DLD1 (cell line): ENCODE results near the gene APPL2.
"Not testable (repeated sequence)": the region's sequence is repeated elsewhere in the genome, so short reads cannot be mapped to it uniquely, and the experiment has no call there.

Source experiments
- in situ Hi-C: cut with HindIII; loops from 2 replicates; pipeline ENCODE4 v1.10.0; 2017; ENCODE audit warnings: low sequenced_read_pairs

Gene APPL2

GRCh38 chr12:105200385-105200784 lies 35.6 kb downstream of the APPL2 start:
- in situ Hi-C loops: no loop called here

DNA sequence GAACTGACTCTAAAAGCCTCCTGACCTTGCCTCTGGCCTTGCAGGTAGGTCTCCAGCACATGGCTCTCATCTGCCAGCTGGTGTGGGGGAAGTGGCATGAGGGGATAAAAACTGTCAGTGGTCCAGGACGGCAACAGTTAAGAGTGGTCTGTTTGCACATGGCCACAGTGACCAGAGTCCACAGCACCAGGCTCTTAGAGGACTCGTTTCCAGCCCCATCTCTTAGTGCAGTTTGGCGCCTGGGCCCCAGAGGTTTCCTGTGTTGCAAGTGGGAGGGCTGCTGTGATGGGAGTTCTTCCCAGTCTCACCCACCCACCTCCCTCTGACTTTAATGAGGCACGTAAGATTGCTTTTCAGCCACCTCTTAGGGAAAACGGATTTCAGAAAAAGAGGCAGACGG lies 37.0 kb downstream of the APPL2 start:
- in situ Hi-C loops: no loop called here

GRCh38 chr12:105196090-105196489 lies 39.9 kb downstream of the APPL2 start:
- in situ Hi-C loops: no loop called here

DNA sequence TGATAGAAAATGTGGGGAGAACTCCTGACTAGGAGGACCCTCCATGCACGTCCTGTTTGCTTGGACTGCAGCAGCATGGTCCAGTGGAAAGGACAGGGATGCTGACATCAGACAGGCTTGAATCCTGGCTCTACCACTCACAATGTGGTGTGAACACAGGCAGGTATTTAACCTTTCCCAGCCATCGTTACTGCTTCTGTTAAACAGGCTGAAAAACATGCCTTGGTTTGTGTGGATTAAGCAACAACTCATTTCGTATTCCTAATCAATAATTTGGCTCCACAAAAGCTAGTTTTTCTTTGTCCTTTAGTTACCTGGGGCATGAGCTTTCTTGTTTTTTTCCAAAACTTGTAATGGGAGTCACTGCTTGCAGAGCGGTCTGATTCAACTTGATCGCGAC lies 41.0 kb downstream of the APPL2 start:
- in situ Hi-C loops: no loop called here

GRCh38 chr12:105192624-105193225 lies 43.2 kb downstream of the APPL2 start:
- in situ Hi-C loops: no loop called here

- in situ Hi-C loops: no loop called here
Measured at GRCh38 chr12:105190530-105190929, 45.4 kb downstream of the APPL2 start.

DNA sequence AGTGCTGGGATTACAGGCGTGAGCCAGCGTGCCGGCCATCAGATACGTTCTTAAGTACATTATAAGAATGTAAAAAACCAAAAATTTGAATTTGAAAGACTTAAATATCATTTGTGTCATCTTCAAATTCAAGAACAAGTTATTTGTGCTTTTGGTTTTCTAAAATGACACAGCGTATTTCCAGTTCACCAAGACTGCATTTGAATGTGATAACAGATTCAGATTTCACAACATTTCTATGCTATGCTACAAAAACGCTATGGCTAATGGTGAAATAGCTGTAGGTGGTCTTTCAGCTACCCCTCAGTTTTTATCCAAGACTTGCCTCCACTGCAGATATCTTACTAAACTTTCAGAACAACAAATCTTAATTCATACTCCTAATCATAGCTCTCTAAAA lies 46.7 kb downstream of the APPL2 start:
- in situ Hi-C loops: no loop called here

GRCh38 chr12:105183976-105184375 lies 52.0 kb downstream of the APPL2 start:
- in situ Hi-C loops: not testable (repeated sequence)

DNA sequence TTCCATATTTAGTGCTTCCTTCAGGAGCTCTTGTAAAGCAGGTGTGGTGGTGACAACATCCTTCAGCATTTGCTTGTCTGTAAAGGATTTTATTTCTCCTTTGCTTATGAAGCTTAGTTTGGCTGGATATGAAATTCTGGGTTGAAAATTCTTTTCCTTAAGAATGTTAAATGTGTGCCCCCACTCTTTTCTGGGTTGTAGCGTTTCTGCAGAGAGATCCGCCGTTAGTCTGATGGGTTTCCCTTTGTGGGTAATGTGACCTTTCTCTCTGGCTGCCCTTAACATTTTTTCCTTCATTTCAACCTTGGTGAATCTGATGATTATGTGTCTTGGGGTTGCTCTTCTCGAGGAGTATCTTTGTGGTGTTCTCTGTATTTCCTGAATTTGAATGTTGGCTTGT lies 52.6 kb downstream of the APPL2 start:
- in situ Hi-C loops: not testable (repeated sequence)

GRCh38 chr12:105179114-105179513 lies 56.9 kb downstream of the APPL2 start:
- in situ Hi-C loops: not testable (repeated sequence)

DNA sequence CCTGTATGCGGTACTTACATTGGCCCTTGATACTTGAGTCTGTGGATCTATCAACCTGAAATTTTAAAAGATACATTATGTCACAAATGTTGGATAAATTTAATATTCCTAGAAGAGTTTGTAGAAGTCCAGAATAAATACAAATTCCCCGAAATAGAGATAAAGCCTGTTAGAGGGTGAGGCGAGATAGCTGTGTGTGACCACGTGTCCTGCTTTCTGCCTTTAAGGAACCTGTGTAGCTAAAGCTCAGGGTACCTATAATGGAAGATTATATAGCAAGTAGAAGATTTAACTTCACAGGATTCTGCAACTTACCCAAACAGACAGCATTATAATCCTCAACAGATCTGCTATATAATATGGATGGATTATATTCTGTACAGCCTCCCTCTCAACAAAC lies 58.8 kb downstream of the APPL2 start:
- in situ Hi-C loops: no loop called here

GRCh38 chr12:105175397-105175990 lies 60.5 kb downstream of the APPL2 start:
- in situ Hi-C loops: no loop called here

DNA sequence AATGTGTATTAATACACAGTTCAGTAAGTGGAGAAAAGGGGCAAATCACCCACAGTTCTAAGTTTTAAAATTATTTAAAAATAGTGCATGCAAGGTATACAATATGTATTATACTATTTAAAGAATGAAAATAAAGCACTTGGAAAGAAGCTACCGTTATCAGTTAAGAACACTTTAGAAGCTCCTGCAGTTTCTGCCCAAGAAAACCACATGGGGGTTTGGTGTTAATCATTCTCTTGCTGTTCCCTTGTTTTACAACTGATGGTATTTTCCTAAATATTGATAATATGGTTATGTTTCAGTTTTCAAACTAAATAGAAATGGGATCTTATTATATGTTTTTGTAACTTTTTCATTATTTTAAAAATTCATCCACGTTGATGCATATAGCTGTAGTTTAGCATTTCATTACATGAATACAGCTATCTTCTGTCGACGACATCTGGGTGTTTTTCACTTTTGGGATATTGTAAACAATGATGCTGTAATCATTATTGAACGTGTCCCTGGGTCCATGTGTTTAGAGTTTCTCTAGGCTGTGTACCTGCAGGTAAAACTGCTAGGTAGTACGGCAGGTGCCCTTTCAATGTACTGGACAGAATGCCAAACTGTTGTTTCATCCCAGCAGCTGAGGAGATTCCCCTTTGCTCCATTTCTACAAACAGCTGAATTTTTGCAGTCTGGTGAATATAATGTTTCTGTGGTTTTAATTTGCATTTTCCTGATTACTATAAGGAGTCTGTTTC lies 64.1 kb downstream of the APPL2 start:
- in situ Hi-C loops: no loop called here

DNA sequence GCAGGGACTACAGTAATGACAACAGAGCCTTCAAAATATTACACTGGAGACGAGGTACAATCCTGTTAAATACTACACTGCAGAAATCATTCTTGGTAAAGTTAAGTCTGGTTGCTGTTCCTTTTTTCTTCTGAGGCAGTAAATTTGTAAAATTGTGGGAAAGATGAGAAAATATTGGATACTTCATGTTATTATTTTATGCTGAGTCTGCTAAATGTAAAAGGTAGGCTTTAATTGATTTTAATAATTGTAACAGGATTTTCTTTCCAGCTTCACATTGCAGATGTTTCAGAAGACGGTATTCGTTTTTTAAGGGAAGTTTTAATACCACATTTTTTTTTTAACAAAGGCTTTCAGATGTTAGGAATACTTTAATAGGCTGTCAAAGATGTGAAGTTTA lies 65.8 kb downstream of the APPL2 start:
- in situ Hi-C loops: no loop called here

DNA sequence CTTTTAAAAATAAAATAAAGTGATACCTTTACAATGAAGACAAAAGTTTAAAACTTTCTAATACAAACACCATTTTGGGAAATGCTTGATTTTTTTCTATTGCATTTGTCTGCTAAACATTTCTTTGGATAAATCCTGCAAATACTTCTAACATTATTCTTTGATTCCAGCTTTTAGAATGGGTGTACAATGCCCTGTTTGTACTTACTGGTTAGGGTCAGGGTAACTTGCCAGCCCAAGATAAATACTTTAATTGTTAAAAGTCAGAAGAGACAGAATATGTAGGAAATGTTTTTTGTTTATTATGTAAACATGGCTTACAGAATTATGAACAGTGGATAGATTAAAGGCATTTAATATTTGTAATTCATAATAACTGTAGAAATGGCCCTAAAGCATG lies 68.0 kb downstream of the APPL2 start:
- in situ Hi-C loops: no loop called here

DNA sequence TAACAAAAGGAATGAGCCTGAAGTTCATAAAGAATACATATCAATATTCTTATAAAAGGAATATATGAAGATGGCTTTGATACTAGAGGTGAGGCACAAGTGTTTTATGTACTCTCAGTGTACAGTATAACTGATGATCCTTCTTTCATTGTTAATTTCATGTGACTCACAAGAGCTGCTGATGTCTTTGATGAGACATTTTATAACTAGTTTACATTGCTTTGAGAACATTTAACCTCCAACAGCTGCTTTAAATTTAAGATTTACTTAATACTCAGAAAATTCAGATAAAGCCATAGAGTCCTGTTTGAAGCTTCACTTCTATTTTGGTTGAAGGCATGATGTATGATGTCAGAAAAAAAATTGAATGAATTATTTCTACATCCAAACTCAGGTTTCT lies 68.6 kb downstream of the APPL2 start:
- in situ Hi-C loops: no loop called here

- in situ Hi-C loops: no loop called here
Measured at GRCh38 chr12:105166736-105167135, 69.2 kb downstream of the APPL2 start.

DNA sequence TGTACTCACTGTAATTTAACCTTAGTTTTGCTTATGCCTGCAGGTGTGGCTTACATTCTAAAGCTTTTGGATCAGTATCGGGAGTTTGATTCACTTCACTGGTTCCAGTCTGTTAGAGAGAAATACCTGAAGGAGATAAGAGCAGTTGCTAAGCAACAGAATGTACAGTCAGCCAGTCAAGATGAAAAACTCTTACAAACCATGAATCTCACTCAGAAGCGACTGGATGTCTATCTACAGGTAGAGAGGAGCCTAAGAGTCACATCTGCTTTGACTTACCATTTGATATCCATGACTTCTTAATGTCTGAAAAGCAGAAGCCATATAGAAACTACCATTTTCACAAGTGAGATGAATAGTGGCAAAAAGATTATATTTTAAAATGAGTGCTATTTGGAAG lies 71.9 kb downstream of the APPL2 start:
- in situ Hi-C loops: no loop called here

- in situ Hi-C loops: no loop called here
Measured at GRCh38 chr12:105162174-105162573, 73.8 kb downstream of the APPL2 start.

GRCh38 chr12:105158876-105159275 lies 77.1 kb downstream of the APPL2 start:
- in situ Hi-C loops: no loop called here

DNA sequence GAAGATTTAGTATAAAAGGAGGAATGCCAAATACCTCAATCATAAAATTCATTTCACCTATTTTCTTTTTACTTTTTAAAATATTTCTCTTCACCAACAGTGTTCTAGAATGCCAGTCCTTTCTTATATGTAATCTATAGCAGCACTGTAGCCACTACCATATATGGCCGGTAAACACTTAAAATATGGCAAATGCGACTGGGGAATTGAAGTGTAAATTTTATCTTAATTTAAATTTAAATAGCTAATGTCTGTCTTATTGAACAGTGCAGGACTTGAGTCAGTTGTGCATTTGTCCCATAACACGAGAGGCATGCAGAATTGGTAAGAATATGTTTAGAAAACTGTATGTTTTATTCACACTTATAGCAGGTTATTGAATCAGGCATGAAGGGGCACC lies 78.4 kb downstream of the APPL2 start:
- in situ Hi-C loops: no loop called here

DNA sequence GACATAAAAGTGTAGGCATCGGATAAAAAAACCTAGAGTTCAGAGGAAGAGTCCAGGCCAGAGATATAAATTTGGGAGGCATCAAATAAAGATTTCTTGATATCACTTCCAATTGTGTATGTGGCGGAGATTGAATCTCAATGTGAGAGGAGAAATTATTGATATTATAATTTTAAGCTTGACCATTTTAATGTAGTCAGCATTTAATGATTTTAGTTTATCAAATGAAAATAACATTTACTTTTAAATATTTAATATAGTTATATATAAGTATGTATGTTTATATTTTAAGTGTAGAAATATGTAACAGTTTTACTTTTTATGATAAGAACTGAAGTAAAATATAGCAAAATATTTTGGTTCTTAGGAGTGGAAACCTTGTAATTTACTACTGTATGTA lies 79.7 kb downstream of the APPL2 start:
- in situ Hi-C loops: no loop called here
